Prostate gland (tissue), 2 donors: Measurements from ENCODE around the gene SLCO1C1.

ENCODE experiments used
- POLR2A ChIP-seq: fragments of 450-650 bp; IDR thresholded peaks from one replicate; pipeline ENCODE4 v1.6.1; 2016; ENCODE audit warnings: antibody characterized with exemption, mild to moderate bottlenecking
- POLR2AphosphoS5 ChIP-seq: sonication (generic); formaldehyde crosslinking; IDR thresholded peaks from one replicate; pipeline ENCODE4 v1.6.1; 2017; ENCODE audit warnings: antibody characterized with exemption
- TF ChIP-seq, protein P1 (sequence below), 4 experiments: fragments of 200-600 bp in 2 of 4; fragments of 450-650 bp in 2 of 4; sonication (generic) in 2 of 4; IDR thresholded peaks; 1 replicate in 3 of 4; 2 replicates in 1 of 4; pipeline ENCODE4 v1.5.1; 2016 to 2019; ENCODE audit warnings: antibody characterized with exemption in 4 of 4, mild to moderate bottlenecking in 2 of 4, moderate library complexity in 2 of 4

DNA sequence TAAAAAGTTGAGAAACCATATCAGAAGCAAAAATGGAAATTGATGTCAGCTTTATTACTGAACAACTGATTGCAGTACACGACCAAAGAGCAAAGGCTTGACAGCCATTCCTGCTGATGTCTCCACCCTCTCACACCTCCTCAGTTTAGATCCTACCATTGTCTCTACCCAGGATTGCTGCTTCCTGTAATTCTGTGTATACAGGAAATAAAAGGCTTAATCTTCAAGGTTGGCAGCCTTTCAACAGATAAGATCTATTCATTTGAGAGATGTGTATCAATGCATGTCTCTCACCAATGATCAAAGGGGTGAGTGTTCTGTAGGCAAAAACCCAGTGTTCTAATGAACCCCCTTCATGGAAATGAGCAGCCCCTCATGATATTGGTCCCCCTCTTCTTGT lies 27.0 kb downstream of the SLCO1C1 start:
- TF ChIP-seq, protein P1, sequence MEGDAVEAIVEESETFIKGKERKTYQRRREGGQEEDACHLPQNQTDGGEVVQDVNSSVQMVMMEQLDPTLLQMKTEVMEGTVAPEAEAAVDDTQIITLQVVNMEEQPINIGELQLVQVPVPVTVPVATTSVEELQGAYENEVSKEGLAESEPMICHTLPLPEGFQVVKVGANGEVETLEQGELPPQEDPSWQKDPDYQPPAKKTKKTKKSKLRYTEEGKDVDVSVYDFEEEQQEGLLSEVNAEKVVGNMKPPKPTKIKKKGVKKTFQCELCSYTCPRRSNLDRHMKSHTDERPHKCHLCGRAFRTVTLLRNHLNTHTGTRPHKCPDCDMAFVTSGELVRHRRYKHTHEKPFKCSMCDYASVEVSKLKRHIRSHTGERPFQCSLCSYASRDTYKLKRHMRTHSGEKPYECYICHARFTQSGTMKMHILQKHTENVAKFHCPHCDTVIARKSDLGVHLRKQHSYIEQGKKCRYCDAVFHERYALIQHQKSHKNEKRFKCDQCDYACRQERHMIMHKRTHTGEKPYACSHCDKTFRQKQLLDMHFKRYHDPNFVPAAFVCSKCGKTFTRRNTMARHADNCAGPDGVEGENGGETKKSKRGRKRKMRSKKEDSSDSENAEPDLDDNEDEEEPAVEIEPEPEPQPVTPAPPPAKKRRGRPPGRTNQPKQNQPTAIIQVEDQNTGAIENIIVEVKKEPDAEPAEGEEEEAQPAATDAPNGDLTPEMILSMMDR (IDR thresholded peaks at IDR 0.05) = no peak
- TF ChIP-seq POLR2AphosphoS5 (no peak), POLR2A (no peak)
